HCT116 (cell line): ENCODE results near the gene PTCD1.
"Not testable (repeated sequence)": the region's sequence is repeated elsewhere in the genome, so short reads cannot be mapped to it uniquely, and the experiment has no call there.

Source experiments
- CEBPB ChIP-seq: IDR thresholded peaks from 2 replicates; pipeline ENCODE4 v1.6.1; 2012; ENCODE audit warnings: low read depth
- JUND ChIP-seq: IDR thresholded peaks from 2 replicates; pipeline ENCODE4 v1.6.1; 2012
- POLR2A ChIP-seq: IDR thresholded peaks from 2 replicates; pipeline ENCODE4 v1.7.0; 2011; ENCODE audit warnings: borderline replicate concordance; ENCODE audit not compliant: insufficient read depth, insufficient read length; ENCODE audit errors: extremely low read depth
- POLR2AphosphoS5 ChIP-seq: IDR thresholded peaks from 2 replicates; pipeline ENCODE4 v1.6.1; 2011; ENCODE audit warnings: mild to moderate bottlenecking, low read depth, low read length, moderate library complexity
- RAD21 ChIP-seq: IDR thresholded peaks from 2 replicates; pipeline ENCODE4 v1.6.1; 2012; ENCODE audit warnings: low read depth, mild to moderate bottlenecking
- SIN3A ChIP-seq: IDR thresholded peaks from 2 replicates; pipeline ENCODE4 v1.6.1; 2012; ENCODE audit warnings: low read depth
- TCF7L2 ChIP-seq: IDR thresholded peaks from 2 replicates; pipeline ENCODE4 v1.7.0; 2011; ENCODE audit warnings: borderline replicate concordance, inconsistent platforms; ENCODE audit not compliant: insufficient read depth, insufficient read length; ENCODE audit errors: extremely low read depth
- TF ChIP-seq, protein P1 (sequence below), 3 experiments: fragments of 200-600 bp in 1 of 3; sonication (generic) in 1 of 3; IDR thresholded peaks in 2 of 3; conservative IDR thresholded peaks in 1 of 3; 2 replicates each; pipeline ENCODE4 v1.5.1; 2012 to 2017; ENCODE audit warnings: low read depth in 2 of 3, low read length in 2 of 3, antibody characterized with exemption in 1 of 3, borderline replicate concordance in 1 of 3, control low read depth in 1 of 3, mild to moderate bottlenecking in 1 of 3, mixed read lengths in 1 of 3, mixed run types in 1 of 3, moderate library complexity in 1 of 3; ENCODE audit not compliant: insufficient read depth in 1 of 3
- TF ChIP-seq, protein P2 (sequence below): IDR thresholded peaks from 2 replicates; pipeline ENCODE4 v1.6.1; 2012
- TF ChIP-seq, protein P3 (sequence below): IDR thresholded peaks from 2 replicates; pipeline ENCODE4 v1.6.1; 2012

DNA sequence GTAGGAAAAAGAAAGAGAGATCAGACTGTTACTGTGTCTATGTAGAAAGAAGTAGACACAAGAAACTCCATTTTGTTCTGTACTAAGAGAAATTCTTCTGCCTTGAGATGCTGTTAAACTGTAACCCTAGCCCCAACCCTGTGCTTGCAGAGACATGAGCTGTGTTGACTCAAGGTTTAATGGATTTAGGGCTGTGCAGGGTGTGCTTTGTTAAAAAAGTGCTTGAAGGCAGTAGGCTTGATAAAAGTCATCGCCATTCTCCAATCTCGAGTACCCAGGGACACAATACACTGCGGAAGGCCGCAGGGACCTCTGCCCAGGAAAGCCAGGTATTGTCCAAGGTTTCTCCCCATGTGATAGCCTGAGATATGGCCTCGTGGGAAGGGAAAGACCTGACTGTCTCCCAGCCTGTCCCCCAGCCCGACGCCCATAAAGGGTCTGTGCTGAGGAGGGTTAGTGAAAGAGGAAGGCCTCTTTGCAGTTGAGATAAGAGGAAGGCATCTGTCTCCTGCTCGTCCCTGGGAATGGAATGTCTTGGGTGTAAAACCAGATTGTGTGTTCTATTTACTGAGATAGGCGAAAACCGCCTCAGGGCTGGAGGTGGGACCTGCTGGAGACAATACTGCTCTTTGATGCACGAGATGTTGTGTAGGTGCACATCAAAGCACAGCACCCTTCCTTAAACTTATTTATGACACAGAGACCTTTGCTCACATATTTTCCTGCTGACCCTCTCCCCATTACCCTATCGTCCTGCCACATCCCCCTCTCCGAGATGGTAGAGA, 6.7 kb downstream of the PTCD1 start:
- TF ChIP-seq RAD21, POLR2A, SIN3A, CEBPB, JUND, POLR2AphosphoS5, TCF7L2: not testable (repeated sequence)
- TF ChIP-seq, protein P1, sequence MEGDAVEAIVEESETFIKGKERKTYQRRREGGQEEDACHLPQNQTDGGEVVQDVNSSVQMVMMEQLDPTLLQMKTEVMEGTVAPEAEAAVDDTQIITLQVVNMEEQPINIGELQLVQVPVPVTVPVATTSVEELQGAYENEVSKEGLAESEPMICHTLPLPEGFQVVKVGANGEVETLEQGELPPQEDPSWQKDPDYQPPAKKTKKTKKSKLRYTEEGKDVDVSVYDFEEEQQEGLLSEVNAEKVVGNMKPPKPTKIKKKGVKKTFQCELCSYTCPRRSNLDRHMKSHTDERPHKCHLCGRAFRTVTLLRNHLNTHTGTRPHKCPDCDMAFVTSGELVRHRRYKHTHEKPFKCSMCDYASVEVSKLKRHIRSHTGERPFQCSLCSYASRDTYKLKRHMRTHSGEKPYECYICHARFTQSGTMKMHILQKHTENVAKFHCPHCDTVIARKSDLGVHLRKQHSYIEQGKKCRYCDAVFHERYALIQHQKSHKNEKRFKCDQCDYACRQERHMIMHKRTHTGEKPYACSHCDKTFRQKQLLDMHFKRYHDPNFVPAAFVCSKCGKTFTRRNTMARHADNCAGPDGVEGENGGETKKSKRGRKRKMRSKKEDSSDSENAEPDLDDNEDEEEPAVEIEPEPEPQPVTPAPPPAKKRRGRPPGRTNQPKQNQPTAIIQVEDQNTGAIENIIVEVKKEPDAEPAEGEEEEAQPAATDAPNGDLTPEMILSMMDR (IDR thresholded peaks at IDR 0.05 in 2 of 3, conservative IDR thresholded peaks at IDR 0.05 in 1 of 3; ENCODE audit: borderline replicate concordance in 1 of 3, insufficient read depth in 1 of 3, low read depth in 2 of 3, low read length in 2 of 3), result not testable (repeated sequence)
- TF ChIP-seq, protein P2, sequence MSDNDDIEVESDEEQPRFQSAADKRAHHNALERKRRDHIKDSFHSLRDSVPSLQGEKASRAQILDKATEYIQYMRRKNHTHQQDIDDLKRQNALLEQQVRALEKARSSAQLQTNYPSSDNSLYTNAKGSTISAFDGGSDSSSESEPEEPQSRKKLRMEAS, result not testable (repeated sequence)
- TF ChIP-seq, protein P3, sequence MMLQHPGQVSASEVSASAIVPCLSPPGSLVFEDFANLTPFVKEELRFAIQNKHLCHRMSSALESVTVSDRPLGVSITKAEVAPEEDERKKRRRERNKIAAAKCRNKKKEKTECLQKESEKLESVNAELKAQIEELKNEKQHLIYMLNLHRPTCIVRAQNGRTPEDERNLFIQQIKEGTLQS, result not testable (repeated sequence)
